BLaER1 treated with 17β-estradiol and CSF1 and Interleukin-3, amounts not matched to agents 10 nM and 100 nM (cell line): Measurements from ENCODE around the gene ADAM17.
A peak's percentile ranks its signal among the peaks of the same experiment; 100 is the strongest.
"Not testable (repeated sequence)": the region's sequence is repeated elsewhere in the genome, so short reads cannot be mapped to it uniquely, and the experiment has no call there.

Experiments
- H3K27ac ChIP-seq, 11 experiments: shearing (Covaris generic); formaldehyde crosslinking; 2 replicates each; pipeline ENCODE4 v1.8.1; 2022
- H3K27me3 ChIP-seq, 11 experiments: shearing (Covaris generic); formaldehyde crosslinking; 2 replicates each; pipeline ENCODE4 v1.8.1; 2022
- H3K36me3 ChIP-seq, 11 experiments: shearing (Covaris generic); formaldehyde crosslinking; 2 replicates each; pipeline ENCODE4 v1.8.1; 2022
- H3K4me1 ChIP-seq, 10 experiments: shearing (Covaris generic); formaldehyde crosslinking; 2 replicates each; pipeline ENCODE4 v1.8.1; 2022
- H3K4me2 ChIP-seq, 11 experiments: shearing (Covaris generic); formaldehyde crosslinking; 2 replicates each; pipeline ENCODE4 v1.8.1; 2022
- H3K4me3 ChIP-seq, 10 experiments: shearing (Covaris generic); formaldehyde crosslinking; 2 replicates each; pipeline ENCODE4 v1.8.1; 2022
- H3K9ac ChIP-seq, 11 experiments: shearing (Covaris generic); formaldehyde crosslinking; 2 replicates each; pipeline ENCODE4 v1.8.1; 2022
- H3K9me3 ChIP-seq, 11 experiments: shearing (Covaris generic); formaldehyde crosslinking; replicated peaks in 1 of 11; 2 replicates each; pipeline ENCODE4 v1.8.1; 2022
- H4K20me1 ChIP-seq, 11 experiments: shearing (Covaris generic); formaldehyde crosslinking; 2 replicates each; pipeline ENCODE4 v1.8.1; 2022
- Cebpa-rat ChIP-seq, 11 experiments: shearing (Covaris generic); IDR thresholded peaks; 2 replicates each; pipeline ENCODE4 v1.8.1; 2022

ADAM17 gene

GRCh38 chr2:9556121-9556743, 602 bp upstream of the ADAM17 start:
- Histone ChIP-seq H3K36me3 (peaks cover 0 to 21% (median 11%) of the 10 kb centered on the region in 11 experiments; a peak in 9 of 22 replicates), H3K9me3 (no peaks in the 10 kb centered on the region), H3K4me3 (peak overlapping the region; percentile 72 to 95 (median 85)), H3K27ac (peak overlapping the region; percentile 94 to 99 (median 98)), H4K20me1 (peaks cover 0 to 28% (median 0%) of the 10 kb centered on the region in 11 experiments; a peak in 2 of 22 replicates), H3K27me3 (no peaks in the 10 kb centered on the region), H3K4me2 (peak overlapping the region; percentile 75 to 94 (median 90)), H3K4me1 (peaks cover 38 to 62% (median 47%) of the 10 kb centered on the region in 10 experiments), H3K9ac (peak overlapping the region; percentile 91 to 99 (median 97))
- TF ChIP-seq Cebpa-rat (IDR thresholded peaks at IDR 0.05): no peak

- H3K4me1 ChIP-seq: peaks cover 51 to 76% (median 60%) of the 10 kb centered on the region in 10 experiments
- peak overlapping the region; percentile 72 to 95 (median 85) for H3K4me3 ChIP-seq
- TF ChIP-seq Cebpa-rat (IDR thresholded peaks at IDR 0.05): no peak
- H3K36me3 ChIP-seq: peaks cover 0 to 33% (median 10%) of the 10 kb centered on the region in 11 experiments; a peak in 9 of 22 replicates
- H3K27me3 ChIP-seq: no peaks in the 10 kb centered on the region
- no peaks in the 10 kb centered on the region for H3K9me3 ChIP-seq
- H4K20me1 ChIP-seq: peaks cover 0 to 41% (median 0%) of the 10 kb centered on the region in 11 experiments; a peak in 2 of 22 replicates
- H3K9ac ChIP-seq: peak overlapping the region; percentile 91 to 99 (median 97)
- H3K4me2 ChIP-seq: peak overlapping the region; percentile 73 to 98 (median 92)
- peak overlapping the region; percentile 94 to 99 (median 98) for H3K27ac ChIP-seq
Measured at GRCh38 chr2:9554921-9555296, 721 bp downstream of the ADAM17 start.

GRCh38 chr2:9552219-9553178, 3.1 kb downstream of the ADAM17 start:
- peak overlapping the region; percentile 2 to 95 (median 85); a peak in 18 of 20 replicates for H3K4me3 ChIP-seq
- peak overlapping the region; percentile 94 to 99 (median 98) for H3K27ac ChIP-seq
- H3K36me3 ChIP-seq: peaks cover 0 to 32% (median 10%) of the 10 kb centered on the region in 11 experiments; a peak in 9 of 22 replicates
- H3K9ac ChIP-seq: peak overlapping the region; percentile 91 to 99 (median 97)
- H3K9me3 ChIP-seq: no peaks in the 10 kb centered on the region
- no peaks in the 10 kb centered on the region for H3K27me3 ChIP-seq
- peak overlapping the region; percentile 75 to 98 (median 92) for H3K4me2 ChIP-seq
- H4K20me1 ChIP-seq: peaks cover 0 to 63% (median 8%) of the 10 kb centered on the region in 11 experiments; a peak in 13 of 22 replicates
- TF ChIP-seq Cebpa-rat (IDR thresholded peaks at IDR 0.05): peak in 6 of 11 experiments; percentile 39 to 98 (median 80); a peak in 9 of 22 replicates
- H3K4me1 ChIP-seq: peaks cover 60 to 80% (median 72%) of the 10 kb centered on the region in 10 experiments

DNA sequence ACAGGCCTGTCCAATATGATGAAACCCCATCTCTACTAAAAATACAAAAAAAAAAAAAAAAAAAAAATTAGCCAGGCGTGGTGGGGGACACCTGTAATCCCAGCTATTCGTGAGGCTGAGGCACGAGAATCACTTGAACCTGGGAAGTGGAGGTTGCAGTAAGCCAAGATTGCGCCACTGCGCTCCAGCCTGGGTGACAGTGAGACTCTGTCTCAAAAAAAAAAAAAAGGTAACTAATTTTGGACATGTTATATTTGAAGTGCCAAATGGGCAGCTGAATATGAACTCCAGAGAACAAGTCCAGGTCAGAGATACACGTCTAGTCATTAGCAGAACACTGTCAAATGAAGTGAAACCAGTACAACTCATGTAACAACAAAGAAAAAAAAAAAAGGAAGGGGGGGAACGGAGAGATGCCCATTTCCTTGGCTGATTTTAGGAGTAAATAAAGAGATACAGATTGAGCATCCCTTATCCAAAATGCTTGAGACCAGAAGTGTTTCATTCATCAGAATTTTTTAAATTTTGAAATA, 4.7 kb downstream of the ADAM17 start:
- Histone ChIP-seq H3K36me3 (peaks cover 0 to 46% (median 12%) of the 10 kb centered on the region in 11 experiments; a peak in 9 of 22 replicates), H3K4me2 (peak overlapping the region; percentile 75 to 98 (median 92)), H3K4me3 (peak overlapping the region in 7 of 10 experiments; percentile 18 to 94 (median 73); a peak in 11 of 20 replicates), H3K4me1 (peaks cover 71 to 84% (median 78%) of the 10 kb centered on the region in 10 experiments), H3K27ac (peak overlapping the region; percentile 94 to 99 (median 98); a peak in 21 of 22 replicates), H4K20me1 (peaks cover 0 to 79% (median 12%) of the 10 kb centered on the region in 11 experiments; a peak in 13 of 22 replicates), H3K9ac (peak overlapping the region; percentile 80 to 99 (median 95); a peak in 21 of 22 replicates)
- H3K27me3 ChIP-seq, H3K9me3 ChIP-seq: not testable (repeated sequence)

GRCh38 chr2:9549420-9549819, 6.2 kb downstream of the ADAM17 start:
- Histone ChIP-seq H3K27ac (peak overlapping the region; percentile 68 to 99 (median 97); a peak in 21 of 22 replicates), H3K27me3 (no peaks in the 10 kb centered on the region), H3K9ac (peak overlapping the region; percentile 80 to 99 (median 95)), H4K20me1 (peaks cover 0 to 91% (median 22%) of the 10 kb centered on the region in 11 experiments; a peak in 15 of 22 replicates), H3K4me3 (peak overlapping the region in 7 of 10 experiments; percentile 23 to 94 (median 73); a peak in 9 of 20 replicates), H3K36me3 (peaks cover 0 to 55% (median 12%) of the 10 kb centered on the region in 11 experiments; a peak in 11 of 22 replicates), H3K4me1 (peaks cover 87 to 99% (median 93%) of the 10 kb centered on the region in 10 experiments), H3K9me3 (no peaks in the 10 kb centered on the region), H3K4me2 (peak overlapping the region; percentile 75 to 98 (median 92))
- no peak for TF ChIP-seq Cebpa-rat (IDR thresholded peaks at IDR 0.05)

GRCh38 chr2:9548506-9548905, 7.1 kb downstream of the ADAM17 start:
- Histone ChIP-seq H3K9me3 (no peaks in the 10 kb centered on the region), H3K36me3 (peaks cover 0 to 50% (median 12%) of the 10 kb centered on the region in 11 experiments; a peak in 10 of 22 replicates), H4K20me1 (peaks cover 0 to 96% (median 29%) of the 10 kb centered on the region in 11 experiments; a peak in 15 of 22 replicates), H3K9ac (peak overlapping the region; percentile 80 to 99 (median 95); a peak in 21 of 22 replicates), H3K4me2 (peak overlapping the region; percentile 75 to 98 (median 92)), H3K27ac (peak overlapping the region; percentile 68 to 99 (median 97)), H3K27me3 (no peaks in the 10 kb centered on the region), H3K4me1 (peaks cover 91 to 100% (median 96%) of the 10 kb centered on the region in 10 experiments), H3K4me3 (peak overlapping the region in 8 of 10 experiments; percentile 29 to 51 (median 38); a peak in 15 of 20 replicates)
- TF ChIP-seq Cebpa-rat (IDR thresholded peaks at IDR 0.05): no peak

GRCh38 chr2:9547262-9547991, 8.2 kb downstream of the ADAM17 start:
- peak overlapping the region in 7 of 10 experiments; percentile 29 to 51 (median 41); a peak in 12 of 20 replicates for H3K4me3 ChIP-seq
- no peaks in the 10 kb centered on the region for H3K27me3 ChIP-seq
- H3K4me1 ChIP-seq: peaks cover 94 to 100% (median 99%) of the 10 kb centered on the region in 10 experiments
- TF ChIP-seq Cebpa-rat (IDR thresholded peaks at IDR 0.05): no peak
- H3K9ac ChIP-seq: peak overlapping the region; percentile 80 to 99 (median 95); a peak in 21 of 22 replicates
- H3K9me3 ChIP-seq: no peaks in the 10 kb centered on the region
- peaks cover 7 to 55% (median 20%) of the 10 kb centered on the region in 11 experiments; a peak in 20 of 22 replicates for H3K36me3 ChIP-seq
- H3K4me2 ChIP-seq: peak overlapping the region; percentile 75 to 98 (median 92)
- H3K27ac ChIP-seq: peak overlapping the region; percentile 68 to 99 (median 97)
- H4K20me1 ChIP-seq: peaks cover 0 to 98% (median 29%) of the 10 kb centered on the region in 11 experiments; a peak in 15 of 22 replicates
